Right lobe of liver (tissue), 4 donors: ENCODE data around the gene SKIC8.

Source experiments
- CTCF ChIP-seq, 4 donors: fragments of 200-600 bp in 3 of 4; fragments of 450-650 bp in 1 of 4; IDR thresholded peaks; one replicate each; pipeline versions ENCODE4 v1.5.1 to v1.8.0; 2016 to 2022; ENCODE audit warnings: antibody characterized with exemption in 4 of 4, mild to moderate bottlenecking in 2 of 4
- POLR2A ChIP-seq: fragments of 450-650 bp; IDR thresholded peaks from one replicate; pipeline ENCODE4 v1.6.1; 2017; ENCODE audit warnings: antibody characterized with exemption, mild to moderate bottlenecking
- donor health status: DM: no; HTN: no; CAD: no.
- donor health status: DM: no; HTN: no; CAD: no.
- donor health status: DM: no; HTN: yes; CAD: no.

GRCh38 chr15:78314181-78314581 lies 14.8 kb upstream of the SKIC8 start:
- TF ChIP-seq CTCF (IDR thresholded peaks at IDR 0.05) (no peak), POLR2A (no peak)
